GM12873 (cell line): ENCODE results near the gene SCFD2.

Source experiments
- TF ChIP-seq, protein P1 (sequence below): IDR thresholded peaks from 2 replicates; pipeline ENCODE4 v1.5.1; 2012; ENCODE audit warnings: low read depth, mild to moderate bottlenecking, moderate library complexity, low read length, control low read depth; ENCODE audit not compliant: insufficient read depth; ENCODE audit errors: missing control alignments

Gene SCFD2

DNA sequence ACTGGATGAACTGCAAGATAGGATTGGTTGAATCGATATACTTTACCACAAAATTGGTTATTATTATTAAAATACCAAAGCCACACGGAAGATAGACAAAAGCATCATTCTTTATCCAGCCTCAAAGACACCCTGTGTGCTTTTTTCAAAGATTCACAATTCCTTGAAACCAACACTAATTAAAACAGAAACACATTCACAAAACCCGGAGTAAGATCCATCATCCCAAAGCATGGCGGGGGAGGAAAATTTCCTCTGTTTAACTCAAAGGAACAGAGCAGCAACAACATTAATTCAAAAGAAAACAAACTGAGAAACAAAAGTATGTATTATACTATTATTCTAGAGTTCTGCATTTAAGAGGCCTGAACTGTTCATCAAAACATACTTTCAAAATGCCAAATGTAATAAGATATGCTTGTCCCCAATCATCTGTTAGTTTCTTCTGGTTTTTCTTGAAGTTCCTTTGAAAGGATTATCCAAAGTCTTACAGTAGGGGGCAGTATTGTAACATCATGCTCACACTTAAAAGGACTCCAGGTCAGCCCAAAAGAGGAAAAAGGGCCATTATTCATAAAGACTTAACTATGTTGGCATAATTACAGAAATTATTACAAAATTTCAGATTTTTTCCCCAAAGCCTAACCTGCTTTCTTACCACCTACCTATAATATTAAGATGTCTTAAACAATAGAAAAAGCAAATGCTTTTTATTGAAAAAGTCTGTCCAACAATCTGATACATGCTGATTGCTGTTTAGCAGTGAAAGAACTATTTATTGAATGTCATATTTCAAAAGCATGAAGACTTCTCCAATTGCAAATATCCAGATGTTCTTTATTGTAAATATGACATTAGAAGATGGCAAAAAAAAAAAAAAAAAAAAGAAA, 168.7 kb downstream of the SCFD2 start:
- TF ChIP-seq, protein P1, sequence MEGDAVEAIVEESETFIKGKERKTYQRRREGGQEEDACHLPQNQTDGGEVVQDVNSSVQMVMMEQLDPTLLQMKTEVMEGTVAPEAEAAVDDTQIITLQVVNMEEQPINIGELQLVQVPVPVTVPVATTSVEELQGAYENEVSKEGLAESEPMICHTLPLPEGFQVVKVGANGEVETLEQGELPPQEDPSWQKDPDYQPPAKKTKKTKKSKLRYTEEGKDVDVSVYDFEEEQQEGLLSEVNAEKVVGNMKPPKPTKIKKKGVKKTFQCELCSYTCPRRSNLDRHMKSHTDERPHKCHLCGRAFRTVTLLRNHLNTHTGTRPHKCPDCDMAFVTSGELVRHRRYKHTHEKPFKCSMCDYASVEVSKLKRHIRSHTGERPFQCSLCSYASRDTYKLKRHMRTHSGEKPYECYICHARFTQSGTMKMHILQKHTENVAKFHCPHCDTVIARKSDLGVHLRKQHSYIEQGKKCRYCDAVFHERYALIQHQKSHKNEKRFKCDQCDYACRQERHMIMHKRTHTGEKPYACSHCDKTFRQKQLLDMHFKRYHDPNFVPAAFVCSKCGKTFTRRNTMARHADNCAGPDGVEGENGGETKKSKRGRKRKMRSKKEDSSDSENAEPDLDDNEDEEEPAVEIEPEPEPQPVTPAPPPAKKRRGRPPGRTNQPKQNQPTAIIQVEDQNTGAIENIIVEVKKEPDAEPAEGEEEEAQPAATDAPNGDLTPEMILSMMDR, result peak; percentile 58

DNA sequence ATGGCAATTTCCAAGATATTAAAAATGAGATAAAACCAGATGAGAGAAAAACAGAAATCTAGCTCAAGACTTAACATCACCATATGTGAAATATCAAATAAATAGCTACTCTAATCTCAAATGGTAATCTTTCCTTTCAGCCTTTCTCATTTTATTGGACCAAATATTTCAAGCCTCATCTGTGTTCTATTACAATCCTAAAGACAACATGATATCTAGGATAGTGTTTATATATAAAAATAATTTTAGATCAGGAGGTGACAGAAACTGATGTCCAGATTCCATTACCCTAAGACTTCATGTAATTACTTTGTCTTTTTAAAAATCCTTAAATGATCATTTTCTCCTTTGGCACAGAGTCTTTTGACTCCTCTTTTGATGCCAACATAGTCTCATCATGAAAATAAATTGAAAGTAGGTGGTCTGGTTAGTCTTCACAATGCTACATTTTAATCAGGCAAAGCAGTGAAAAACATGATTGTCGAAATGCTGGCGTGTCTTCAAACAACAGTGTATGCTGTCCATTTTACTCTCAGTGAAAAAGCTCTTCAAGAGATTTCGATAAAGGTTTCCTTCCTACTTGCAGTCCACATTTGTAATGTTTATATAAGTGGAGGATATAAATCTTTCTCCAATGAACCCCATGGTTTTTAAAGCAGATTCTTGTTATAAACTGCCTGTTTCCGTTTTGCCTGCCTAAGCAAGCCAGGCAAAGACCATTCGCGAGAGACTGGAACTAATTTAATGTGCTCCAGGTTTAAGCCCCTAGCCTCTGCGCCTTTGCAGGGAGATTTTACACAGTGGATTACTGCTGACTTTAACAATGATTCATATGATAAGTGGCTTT, 169.8 kb downstream of the SCFD2 start:
- TF ChIP-seq, protein P1, result no peak

DNA sequence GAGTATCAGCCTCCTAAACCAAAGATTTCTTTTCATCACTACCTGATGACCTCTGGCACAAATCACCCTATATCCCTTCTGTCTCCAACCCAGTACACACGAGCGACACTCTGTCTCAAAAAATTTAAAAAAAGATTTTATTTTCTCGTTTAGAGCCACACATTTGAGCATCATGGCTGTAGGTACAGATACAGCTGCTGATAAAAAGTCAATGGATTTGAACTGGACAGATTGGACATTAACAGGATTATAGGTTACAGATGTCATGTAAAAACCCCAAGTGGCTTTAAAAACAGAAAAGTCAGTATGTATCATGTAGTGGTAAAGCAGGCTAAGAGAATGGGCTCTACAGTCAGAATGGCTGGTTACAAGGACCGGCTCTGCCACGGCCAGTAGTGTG, 171.1 kb downstream of the SCFD2 start:
- TF ChIP-seq, protein P1, result no peak

DNA sequence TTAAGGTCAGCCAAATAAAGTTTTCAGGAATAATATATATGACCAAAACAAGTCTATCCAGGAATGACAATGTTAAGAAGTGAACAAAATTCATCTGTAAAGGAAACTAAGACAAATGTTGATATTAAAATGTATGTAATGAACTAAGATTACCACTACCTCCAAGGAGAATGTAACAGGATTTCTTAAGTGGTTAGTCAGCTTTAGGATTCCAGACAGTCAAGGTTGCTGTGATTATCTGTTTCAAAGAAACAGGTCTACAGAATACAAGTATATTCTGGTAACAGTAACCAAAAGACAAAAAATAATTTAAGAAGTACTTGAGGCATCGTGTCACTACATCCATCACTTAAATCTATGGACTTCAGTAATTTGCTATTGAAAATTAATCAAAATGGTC, 172.8 kb downstream of the SCFD2 start:
- TF ChIP-seq, protein P1, result no peak

DNA sequence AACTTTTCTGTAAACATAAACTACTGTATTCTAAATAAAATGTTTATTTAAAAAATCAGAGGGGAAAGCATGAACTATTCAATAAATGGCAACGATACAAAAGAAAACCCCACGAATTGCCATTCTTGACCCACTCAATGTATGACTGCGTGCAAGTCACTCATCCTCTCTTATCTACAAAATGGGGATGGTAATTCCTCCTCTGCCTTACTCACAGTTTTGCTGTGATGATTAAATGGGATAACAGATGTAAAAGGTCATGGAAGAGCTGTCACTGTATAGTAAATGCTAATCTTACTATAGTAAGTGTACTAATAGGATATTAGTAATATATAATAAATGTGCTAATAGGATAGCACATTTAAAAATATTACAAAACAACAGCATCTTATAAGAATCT, 173.4 kb downstream of the SCFD2 start:
- TF ChIP-seq, protein P1, result no peak

DNA sequence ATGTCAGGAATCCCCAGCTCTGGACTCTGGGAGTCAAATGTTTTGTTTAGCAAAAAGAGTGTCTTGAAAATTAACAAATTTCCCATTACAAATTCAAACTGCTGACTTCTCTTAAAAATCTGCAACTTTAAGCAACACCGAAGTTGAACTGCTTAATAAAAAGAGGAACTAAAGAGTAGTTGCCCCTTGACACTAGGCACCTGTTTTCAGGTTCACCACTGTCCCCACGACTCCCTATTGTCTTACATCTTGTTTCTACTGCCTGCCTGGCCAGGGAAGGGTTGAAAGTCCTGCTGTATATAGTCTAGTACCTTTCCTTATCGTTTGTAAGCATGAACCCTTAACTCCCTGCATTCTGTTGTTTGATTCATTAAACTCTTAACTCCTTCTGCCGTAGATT, 173.9 kb downstream of the SCFD2 start:
- TF ChIP-seq, protein P1, result no peak

DNA sequence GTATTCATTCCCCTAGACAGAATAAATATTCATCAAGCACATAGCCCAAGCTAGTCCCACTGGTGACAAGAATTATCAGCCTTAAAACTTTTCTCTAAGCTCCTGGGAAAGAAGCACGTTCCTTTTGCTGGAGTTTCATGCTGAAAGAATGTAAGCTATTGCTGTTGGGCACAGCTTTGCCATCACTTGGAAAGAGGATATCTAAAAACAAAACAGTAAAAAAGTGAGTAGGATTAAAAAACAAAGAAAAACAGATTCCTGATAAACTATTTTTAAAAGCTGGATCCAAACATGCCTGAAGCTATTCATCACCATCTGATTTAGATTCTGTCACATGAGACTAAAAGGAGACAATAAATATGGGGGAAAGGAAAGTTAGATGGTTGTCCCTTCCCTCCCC, 176.8 kb downstream of the SCFD2 start:
- TF ChIP-seq, protein P1, result no peak
